ENCODE measurements around the gene SAMD14. TPM values are rescaled to one million over a fixed set of nuclear protein-coding genes. Genes with fewer than 3 reads are reported as not detected.

SAMD14 gene
- total RNA-seq, 1 donor from 2014 or later = 2.0 TPM

- intact Hi-C loops (cut with micrococcal nuclease) = loop anchor here (10.0 kb wide), 1 partner anchor 684 kb away; the partner anchor contains the start of gene PHB1
Observed at GRCh38 chr17:50099003-50099402, 31.0 kb downstream of the SAMD14 start.

GRCh38 chr17:50098583-50098982 lies 31.4 kb downstream of the SAMD14 start:
- intact Hi-C loops (cut with micrococcal nuclease) = loop anchor here (10.0 kb wide), 1 partner anchor 684 kb away; the partner anchor contains the start of gene PHB1

- intact Hi-C loops (cut with micrococcal nuclease) = loop anchor here (10.0 kb wide), 1 partner anchor 683 kb away; the partner anchor contains the start of gene PHB1
Observed at GRCh38 chr17:50097926-50098325, 32.0 kb downstream of the SAMD14 start.

- intact Hi-C loops (cut with micrococcal nuclease) = loop anchor here (10.0 kb wide), 1 partner anchor 683 kb away; the partner anchor contains the start of gene PHB1
Observed at GRCh38 chr17:50097455-50097854, 32.5 kb downstream of the SAMD14 start.

GRCh38 chr17:50096758-50097157 lies 33.2 kb downstream of the SAMD14 start:
- intact Hi-C loops (cut with micrococcal nuclease) = loop anchor here (10.0 kb wide), 1 partner anchor 682 kb away; the partner anchor contains the start of gene PHB1

- intact Hi-C loops (cut with micrococcal nuclease) = loop anchor here (10.0 kb wide), 1 partner anchor 681 kb away; the partner anchor contains the start of gene PHB1
Observed at GRCh38 chr17:50096092-50096491, 33.9 kb downstream of the SAMD14 start.

GRCh38 chr17:50095626-50096037 lies 34.3 kb downstream of the SAMD14 start:
- intact Hi-C loops (cut with micrococcal nuclease) = loop anchor here (1.0 to 10.0 kb wide), 11 partner anchors 8 to 681 kb away; partner anchors contain the start of genes ITGA3, KAT7 and PHB1

GRCh38 chr17:50094753-50095619 lies 35.0 kb downstream of the SAMD14 start, which contains the start of gene PDK2:
Gene PDK2 (plus strand): TSS chr17:50095351. CDS start chr17:50095436, 85 bp downstream.
- intact Hi-C loops (cut with micrococcal nuclease) = loop anchor here (1.0 to 10.0 kb wide), 14 partner anchors 8 to 680 kb away; partner anchors contain the start of genes ITGA3, KAT7, PHB1 and SPOP

GRCh38 chr17:50094243-50094752 lies 35.7 kb downstream of the SAMD14 start:
- intact Hi-C loops (cut with micrococcal nuclease) = loop anchor here (1.0 to 10.0 kb wide), 6 partner anchors 67 to 679 kb away; partner anchors contain the start of genes PHB1 and SPOP

GRCh38 chr17:50093807-50094206 lies 36.2 kb downstream of the SAMD14 start:
- intact Hi-C loops (cut with micrococcal nuclease) = loop anchor here (1.0 to 10.0 kb wide), 6 partner anchors 67 to 679 kb away; partner anchors contain the start of genes PHB1 and SPOP

GRCh38 chr17:50093246-50093645 lies 36.7 kb downstream of the SAMD14 start:
- intact Hi-C loops (cut with micrococcal nuclease) = loop anchor here (10.0 kb wide), 1 partner anchor 678 kb away; the partner anchor contains the start of gene PHB1

- intact Hi-C loops (cut with micrococcal nuclease) = loop anchor here (10.0 kb wide), 1 partner anchor 677 kb away; the partner anchor contains the start of gene PHB1
Observed at GRCh38 chr17:50091918-50092285, 38.1 kb downstream of the SAMD14 start.

- intact Hi-C loops (cut with micrococcal nuclease) = loop anchor here (10.0 kb wide), 1 partner anchor 676 kb away; the partner anchor contains the start of gene PHB1
Observed at GRCh38 chr17:50090971-50091917, 38.7 kb downstream of the SAMD14 start.

GRCh38 chr17:50090071-50090470 lies 39.9 kb downstream of the SAMD14 start:
- intact Hi-C loops (cut with micrococcal nuclease) = loop anchor here (10.0 kb wide), 1 partner anchor 675 kb away; the partner anchor contains the start of gene PHB1

GRCh38 chr17:50088952-50089825 lies 40.8 kb downstream of the SAMD14 start:
- intact Hi-C loops (cut with micrococcal nuclease) = no loop called here

GRCh38 chr17:50087912-50088405 lies 42.0 kb downstream of the SAMD14 start:
- intact Hi-C loops (cut with micrococcal nuclease) = loop anchor here (1.0 to 2.0 kb wide), 5 partner anchors 7 to 519 kb away; partner anchors contain the start of gene PDK2

- intact Hi-C loops (cut with micrococcal nuclease) = loop anchor here (1.0 to 2.0 kb wide), 5 partner anchors 8 to 519 kb away; partner anchors contain the start of gene PDK2
Observed at GRCh38 chr17:50087246-50087911, 42.6 kb downstream of the SAMD14 start.

GRCh38 chr17:50081757-50082156 lies 48.2 kb downstream of the SAMD14 start:
- intact Hi-C loops (cut with micrococcal nuclease) = no loop called here
